H7 (cell line): Measurements from ENCODE around the gene PCCA. TPM values are rescaled to one million over a fixed set of nuclear protein-coding genes. Genes with fewer than 3 reads are reported as not detected.

Experiments used
- DNase-seq: peaks from one replicate; pipeline ENCODE4 v3.0.0; 2012
- H3K27me3 ChIP-seq: 2 replicates; pipeline ENCODE4 v1.6.0; 2011; ENCODE audit warnings: mild to moderate bottlenecking, low read length; ENCODE audit not compliant: control insufficient read depth, insufficient read depth
- H3K36me3 ChIP-seq: replicated peaks from 2 replicates; pipeline ENCODE4 v1.5.1; 2011; ENCODE audit warnings: low read length; ENCODE audit not compliant: control insufficient read depth, insufficient read depth
- H3K4me3 ChIP-seq: 2 replicates; pipeline ENCODE4 v1.5.1; 2011; ENCODE audit warnings: low read depth, mild to moderate bottlenecking, control low read depth, low read length, moderate library complexity; ENCODE audit not compliant: insufficient read depth
- total RNA-seq: library from RNA; depleted of rRNA; stranded (reverse); fragments of >200 nt; shearing (Covaris generic); gene quantifications from 2 replicates; pipeline ENCODE4 v1.2.3, GENCODE V29; 2014

The PCCA gene
- total RNA-seq, 1 experiment from 2014 or later = 23.9 TPM

DNA sequence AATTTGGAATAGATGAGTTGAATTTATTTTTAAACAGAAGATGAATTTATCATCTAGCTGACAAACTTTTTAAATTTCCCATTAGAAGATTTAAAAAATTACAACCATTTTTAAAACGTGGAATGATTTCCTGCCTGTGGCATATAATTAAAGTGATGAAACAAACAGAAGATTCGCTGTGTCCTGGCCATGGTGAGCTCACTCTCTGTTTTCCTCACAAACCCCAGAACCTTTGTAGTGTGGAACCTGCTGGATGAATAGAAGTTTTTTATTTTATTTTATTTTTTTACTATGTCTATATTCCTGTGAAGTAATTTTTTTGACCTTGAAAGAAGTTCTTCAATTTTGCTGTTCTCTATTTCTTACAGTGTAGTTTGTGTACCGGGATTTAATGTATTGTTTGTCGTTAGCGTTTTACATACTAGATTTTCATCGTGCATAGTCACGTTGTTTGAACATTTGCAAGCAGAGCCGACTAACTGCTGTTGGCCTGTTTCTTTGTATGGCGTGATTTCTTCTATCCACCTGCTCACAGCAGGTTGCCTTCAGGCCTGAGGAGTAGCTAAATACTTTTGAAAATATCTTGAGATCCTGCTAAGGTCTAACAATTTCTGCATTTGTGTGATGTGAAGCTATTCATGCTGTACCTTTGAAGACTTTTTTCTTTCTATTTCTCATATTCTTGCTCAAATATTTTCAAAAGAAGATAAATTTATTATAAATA lies 350.5 kb downstream of the PCCA start:
- H3K4me3 ChIP-seq = no peak overlapping the region
- H3K27me3 ChIP-seq = no peaks in the 10 kb centered on the region
- H3K36me3 ChIP-seq = no peaks in the 10 kb centered on the region
- peak; percentile 29 for DNase-seq

- H3K27me3 ChIP-seq = no peaks in the 10 kb centered on the region
- DNase-seq = no peak
- H3K36me3 ChIP-seq = no peaks in the 10 kb centered on the region
- no peak overlapping the region for H3K4me3 ChIP-seq
Observed at GRCh38 chr13:100440751-100441425, 352.0 kb downstream of the PCCA start.

GRCh38 chr13:100442095-100442832 lies 353.4 kb downstream of the PCCA start:
- no peaks in the 10 kb centered on the region for H3K36me3 ChIP-seq
- H3K4me3 ChIP-seq = no peak overlapping the region
- H3K27me3 ChIP-seq = no peaks in the 10 kb centered on the region
- no peak for DNase-seq

- no peak overlapping the region for H3K4me3 ChIP-seq
- H3K27me3 ChIP-seq = no peaks in the 10 kb centered on the region
- H3K36me3 ChIP-seq = no peaks in the 10 kb centered on the region
- DNase-seq = no peak
Observed at GRCh38 chr13:100443278-100443997, 354.5 kb downstream of the PCCA start.

DNA sequence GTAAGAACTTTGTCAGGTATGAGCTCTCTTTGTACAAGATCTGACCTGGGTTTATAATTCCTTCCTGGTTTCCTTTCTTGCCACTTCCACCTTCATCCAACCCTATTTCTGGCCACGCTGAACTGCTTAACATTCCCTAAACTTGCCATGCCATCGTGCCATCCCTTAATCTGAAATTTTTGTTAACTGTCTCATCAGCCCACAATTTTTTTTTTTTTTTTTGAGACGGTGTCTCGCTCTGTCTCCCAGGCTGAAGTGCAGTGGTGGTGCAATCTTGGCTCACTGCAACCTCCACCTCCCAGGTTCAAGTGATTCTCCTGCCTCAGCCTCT lies 355.1 kb downstream of the PCCA start:
- Histone ChIP-seq H3K27me3 (no peaks in the 10 kb centered on the region), H3K36me3 (no peaks in the 10 kb centered on the region), H3K4me3 (no peak overlapping the region)
- no peak for DNase-seq

DNA sequence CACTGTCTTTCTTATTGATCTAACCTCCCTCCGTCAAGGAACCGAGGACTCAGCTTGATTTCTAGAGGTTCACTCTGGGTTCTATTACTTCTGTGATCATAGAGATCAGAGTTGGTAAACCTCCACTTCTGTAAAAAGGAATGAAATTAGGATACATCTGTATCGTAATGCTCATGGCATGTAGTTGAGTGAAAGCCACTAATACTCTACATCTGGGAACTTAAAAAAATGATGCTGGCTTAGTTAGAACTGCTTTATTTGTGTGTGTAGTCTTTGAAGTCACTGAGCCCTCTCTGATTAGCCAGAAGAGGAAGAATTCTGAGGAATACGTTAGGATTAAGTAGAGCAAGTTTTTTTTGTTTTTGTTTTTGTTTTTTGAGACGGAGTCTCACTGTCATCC lies 358.9 kb downstream of the PCCA start:
- no peaks in the 10 kb centered on the region for H3K36me3 ChIP-seq
- DNase-seq = no peak
- H3K4me3 ChIP-seq = no peak overlapping the region
- H3K27me3 ChIP-seq = no peaks in the 10 kb centered on the region

- Histone ChIP-seq H3K36me3 (no peaks in the 10 kb centered on the region), H3K4me3 (no peak overlapping the region), H3K27me3 (no peaks in the 10 kb centered on the region)
- DNase-seq = no peak
Observed at GRCh38 chr13:100451923-100452322, 363.0 kb downstream of the PCCA start.

DNA sequence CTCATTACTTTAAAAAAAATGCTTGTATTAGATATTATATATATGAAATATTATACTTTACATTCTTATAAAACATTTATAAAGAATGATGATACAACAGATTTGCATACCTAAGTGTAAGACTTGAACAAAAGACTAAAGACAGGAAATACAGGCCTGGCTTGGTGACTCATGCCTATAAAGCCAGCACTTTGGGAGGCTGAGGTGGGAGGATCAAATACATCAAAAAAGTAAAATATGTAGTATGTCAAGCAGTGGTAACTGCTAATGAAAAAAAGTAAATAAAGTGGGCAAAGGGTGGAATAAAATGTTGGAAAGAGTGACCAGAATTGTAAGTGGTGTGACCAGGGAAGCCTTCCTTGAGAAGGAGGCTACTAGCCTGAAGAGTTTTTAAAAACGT lies 366.0 kb downstream of the PCCA start:
- DNase-seq = no peak
- Histone ChIP-seq H3K4me3 (no peak overlapping the region), H3K27me3 (no peaks in the 10 kb centered on the region), H3K36me3 (no peaks in the 10 kb centered on the region)

GRCh38 chr13:100458673-100459072 lies 369.8 kb downstream of the PCCA start:
- H3K27me3 ChIP-seq = no peaks in the 10 kb centered on the region
- no peak overlapping the region for H3K4me3 ChIP-seq
- no peaks in the 10 kb centered on the region for H3K36me3 ChIP-seq
- no peak for DNase-seq

DNA sequence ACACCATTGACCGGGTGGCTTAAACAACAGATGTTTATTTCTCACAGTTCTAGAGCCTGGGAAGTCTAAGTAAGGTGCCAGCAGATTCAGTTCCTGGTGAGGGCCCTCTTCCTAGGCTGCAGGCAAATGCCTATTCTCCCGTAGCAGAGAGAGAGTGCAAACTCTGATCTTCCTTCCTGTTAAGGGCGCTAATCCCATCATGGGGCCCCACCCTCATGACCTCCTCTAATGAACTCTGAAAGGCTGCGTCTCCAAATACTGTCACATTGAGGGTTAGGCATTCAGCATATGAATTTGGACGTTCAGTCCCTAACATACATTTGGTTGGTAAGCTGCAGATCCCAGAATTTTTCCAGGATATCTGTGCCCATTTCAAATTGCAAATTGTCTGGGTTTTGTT lies 370.9 kb downstream of the PCCA start:
- Histone ChIP-seq H3K36me3 (no peaks in the 10 kb centered on the region), H3K27me3 (no peaks in the 10 kb centered on the region), H3K4me3 (no peak overlapping the region)
- no peak for DNase-seq

GRCh38 chr13:100460266-100460665 lies 371.4 kb downstream of the PCCA start:
- H3K27me3 ChIP-seq = no peaks in the 10 kb centered on the region
- no peaks in the 10 kb centered on the region for H3K36me3 ChIP-seq
- no peak overlapping the region for H3K4me3 ChIP-seq
- no peak for DNase-seq

DNA sequence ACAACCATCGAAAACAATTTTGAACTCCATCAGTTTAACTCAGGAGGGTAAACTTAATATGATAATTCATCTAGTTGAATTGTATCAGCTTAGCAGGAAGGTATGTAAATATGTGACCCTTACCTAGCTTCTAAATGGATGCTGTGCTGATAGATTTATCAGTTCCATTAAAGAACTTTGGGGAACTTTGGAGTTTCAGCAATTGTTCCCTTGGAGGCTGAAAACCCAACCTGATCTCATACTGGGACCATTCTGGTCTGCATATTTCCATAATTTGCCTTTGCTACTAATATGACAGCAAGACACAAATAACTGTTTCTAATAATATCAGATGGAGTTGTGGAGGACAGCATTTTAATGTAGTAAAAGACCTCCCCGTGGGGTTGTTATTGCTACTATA lies 371.9 kb downstream of the PCCA start:
- H3K27me3 ChIP-seq = no peaks in the 10 kb centered on the region
- H3K36me3 ChIP-seq = no peaks in the 10 kb centered on the region
- no peak for DNase-seq
- H3K4me3 ChIP-seq = no peak overlapping the region

- DNase-seq = no peak
- Histone ChIP-seq H3K27me3 (no peaks in the 10 kb centered on the region), H3K4me3 (no peak overlapping the region), H3K36me3 (no peaks in the 10 kb centered on the region)
Observed at GRCh38 chr13:100461309-100462030, 372.6 kb downstream of the PCCA start.

DNA sequence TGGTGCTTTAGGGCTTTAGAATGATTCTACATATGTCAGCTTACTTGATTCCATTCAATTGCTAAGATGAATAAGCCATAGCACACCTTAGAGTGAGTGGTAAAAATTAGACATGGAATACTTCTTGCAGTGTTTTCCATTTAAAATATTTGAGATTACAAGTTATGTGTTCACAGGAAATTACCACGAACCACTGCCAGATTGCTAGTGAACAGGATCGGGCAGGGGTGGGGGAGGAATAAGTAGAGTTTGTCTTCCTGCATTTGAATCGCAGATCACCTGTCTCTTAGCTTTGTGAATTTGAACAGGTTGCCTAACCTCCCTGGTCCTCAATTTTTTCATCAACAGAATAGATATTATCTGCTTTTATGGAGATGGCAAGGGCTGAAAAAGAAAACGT lies 375.1 kb downstream of the PCCA start:
- DNase-seq = no peak
- Histone ChIP-seq H3K36me3 (no peaks in the 10 kb centered on the region), H3K27me3 (no peaks in the 10 kb centered on the region), H3K4me3 (no peak overlapping the region)
